Spleen (tissue), 7 donors: ENCODE data around the gene EGLN3.

Source experiments
- POLR2AphosphoS5 ChIP-seq, 3 donors: sonication (generic); formaldehyde crosslinking; IDR thresholded peaks; one replicate each; pipeline ENCODE4 v1.5.1; 2017; ENCODE audit warnings: antibody characterized with exemption in 3 of 3
- TF ChIP-seq, protein P1 (sequence below), 11 experiments: fragments of 200-600 bp in 7 of 11; fragments of 450-650 bp in 4 of 11; sonication (generic) in 4 of 11; IDR thresholded peaks in 8 of 11; conservative IDR thresholded peaks in 3 of 11; 1 replicate in 7 of 11; 2 replicates in 4 of 11; pipeline versions ENCODE4 v1.4.0 to v1.8.0; 2016 to 2021; ENCODE audit warnings: antibody characterized with exemption in 11 of 11, inconsistent platforms in 4 of 11, mild to moderate bottlenecking in 1 of 11
- donor health status: DM: no; HTN: no; CAD: no; lungs with moderate emphysema.
- donor health status: DM: no; HTN: no; CAD: no.
- donor health status: DM: no; HTN: no; CAD: no.

DNA sequence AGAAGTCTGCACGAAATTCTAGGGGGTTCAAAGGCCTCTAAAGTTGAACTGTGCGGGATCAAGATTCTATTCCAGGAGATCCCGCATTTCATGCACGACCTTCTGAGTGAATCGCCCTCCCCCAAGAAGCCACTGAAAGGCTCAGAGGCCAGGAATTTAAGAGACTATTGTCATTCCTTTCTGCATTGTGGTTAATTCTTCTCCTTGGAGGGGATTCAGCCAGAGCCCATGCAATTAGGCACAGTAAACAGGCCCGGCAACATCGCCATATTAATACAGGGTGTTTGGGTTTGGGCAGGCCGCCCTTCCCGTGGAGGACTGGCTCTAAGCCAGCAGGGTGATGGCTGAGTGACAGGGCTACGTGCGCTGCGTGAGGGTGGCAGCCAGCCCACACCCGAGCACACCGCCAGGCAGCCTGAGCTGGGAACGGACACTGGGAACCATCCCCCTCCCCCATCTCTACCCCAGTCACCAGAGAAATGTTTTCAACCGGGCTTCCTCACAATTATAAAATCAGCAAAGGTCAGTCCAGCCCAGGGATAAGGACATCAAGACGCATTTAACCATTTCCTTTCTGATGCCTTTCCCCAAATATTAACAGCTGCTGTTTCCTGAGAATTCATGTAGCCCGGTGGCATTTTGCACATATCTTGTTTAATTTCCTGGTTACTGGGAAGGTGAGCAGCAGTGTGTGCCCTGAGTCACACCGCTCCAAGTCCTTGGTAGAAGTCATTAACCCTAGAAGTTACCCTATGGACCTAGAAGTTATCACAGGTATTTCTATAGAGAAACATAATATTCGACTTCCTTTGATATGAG lies 12.5 kb downstream of the EGLN3 start:
- TF ChIP-seq, protein P1, sequence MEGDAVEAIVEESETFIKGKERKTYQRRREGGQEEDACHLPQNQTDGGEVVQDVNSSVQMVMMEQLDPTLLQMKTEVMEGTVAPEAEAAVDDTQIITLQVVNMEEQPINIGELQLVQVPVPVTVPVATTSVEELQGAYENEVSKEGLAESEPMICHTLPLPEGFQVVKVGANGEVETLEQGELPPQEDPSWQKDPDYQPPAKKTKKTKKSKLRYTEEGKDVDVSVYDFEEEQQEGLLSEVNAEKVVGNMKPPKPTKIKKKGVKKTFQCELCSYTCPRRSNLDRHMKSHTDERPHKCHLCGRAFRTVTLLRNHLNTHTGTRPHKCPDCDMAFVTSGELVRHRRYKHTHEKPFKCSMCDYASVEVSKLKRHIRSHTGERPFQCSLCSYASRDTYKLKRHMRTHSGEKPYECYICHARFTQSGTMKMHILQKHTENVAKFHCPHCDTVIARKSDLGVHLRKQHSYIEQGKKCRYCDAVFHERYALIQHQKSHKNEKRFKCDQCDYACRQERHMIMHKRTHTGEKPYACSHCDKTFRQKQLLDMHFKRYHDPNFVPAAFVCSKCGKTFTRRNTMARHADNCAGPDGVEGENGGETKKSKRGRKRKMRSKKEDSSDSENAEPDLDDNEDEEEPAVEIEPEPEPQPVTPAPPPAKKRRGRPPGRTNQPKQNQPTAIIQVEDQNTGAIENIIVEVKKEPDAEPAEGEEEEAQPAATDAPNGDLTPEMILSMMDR (IDR thresholded peaks at IDR 0.05 in 8 of 11, conservative IDR thresholded peaks at IDR 0.05 in 3 of 11): no peak
- TF ChIP-seq POLR2AphosphoS5 (IDR thresholded peaks at IDR 0.05): peak; percentile 31 to 58 (median 57)
